Keratinocyte (primary cell): Measurements from ENCODE around the gene ZNF441.

ENCODE experiments used
- CTCF ChIP-seq, 3 experiments: IDR thresholded peaks in 1 of 3; conservative IDR thresholded peaks in 1 of 3; optimal IDR thresholded peaks in 1 of 3; 2 replicates in 2 of 3; 3 replicates in 1 of 3; pipeline versions ENCODE3 to v1.5.1; 2011; ENCODE audit warnings: low read length in 3 of 3, mild to moderate bottlenecking in 3 of 3, moderate library complexity in 2 of 3, control low read depth in 1 of 3, inconsistent platforms in 1 of 3; ENCODE audit not compliant: insufficient read depth in 2 of 3; ENCODE audit errors: extremely low read depth in 1 of 3
- EZH2 ChIP-seq: IDR thresholded peaks from one replicate; pipeline ENCODE4 v1.6.1; 2012; ENCODE audit warnings: inconsistent platforms, mild to moderate bottlenecking, low read length, moderate library complexity

GRCh38 chr19:11783767-11784166, 17.0 kb downstream of the ZNF441 start:
- TF ChIP-seq CTCF (optimal IDR thresholded peaks at IDR 0.05 in 1 of 3, IDR thresholded peaks at IDR 0.05 in 1 of 3, conservative IDR thresholded peaks at IDR 0.05 in 1 of 3; ENCODE audit: extremely low read depth in 1 of 3, insufficient read depth in 2 of 3, low read length in 3 of 3) (no peak), EZH2 (no peak)
